OCI-LY1 (cell line): ENCODE results near the gene L3MBTL4.

ENCODE experiments used
- EZH2 ChIP-seq: fragments of 200-600 bp; sonication (generic), shearing (Covaris generic); IDR thresholded peaks from 2 replicates; pipeline ENCODE4 v1.8.0; 2017; ENCODE audit warnings: borderline replicate concordance, mixed run types, mild to moderate bottlenecking, antibody characterized with exemption, low read length, moderate library complexity, mixed read lengths
- TF ChIP-seq, protein P1 (sequence below): fragments of 200-600 bp; sonication (generic), shearing (Covaris generic); IDR thresholded peaks from 2 replicates; pipeline ENCODE4 v1.5.1; 2017; ENCODE audit warnings: mild to moderate bottlenecking, antibody characterized with exemption, low read length, moderate library complexity, mixed read lengths

DNA sequence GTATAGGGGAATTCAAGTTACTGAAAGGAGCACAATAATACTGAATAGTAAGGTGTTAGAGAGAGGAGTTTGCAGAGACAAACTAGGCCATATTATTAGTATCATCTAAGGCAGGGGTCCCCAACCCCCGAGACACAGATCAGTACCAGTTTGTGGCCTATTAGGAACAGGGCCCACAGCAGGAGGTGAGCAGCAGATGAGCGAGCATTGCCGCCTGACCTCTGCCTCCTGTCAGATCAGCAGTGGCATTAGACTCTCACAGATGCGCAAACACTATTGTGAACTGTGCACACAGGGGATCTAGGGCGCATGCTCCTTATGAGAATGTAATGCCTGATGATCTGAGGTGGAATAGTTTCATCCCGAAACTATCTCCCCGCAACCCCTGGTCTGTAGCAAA lies 477.6 kb downstream of the L3MBTL4 start:
- TF ChIP-seq, protein P1, sequence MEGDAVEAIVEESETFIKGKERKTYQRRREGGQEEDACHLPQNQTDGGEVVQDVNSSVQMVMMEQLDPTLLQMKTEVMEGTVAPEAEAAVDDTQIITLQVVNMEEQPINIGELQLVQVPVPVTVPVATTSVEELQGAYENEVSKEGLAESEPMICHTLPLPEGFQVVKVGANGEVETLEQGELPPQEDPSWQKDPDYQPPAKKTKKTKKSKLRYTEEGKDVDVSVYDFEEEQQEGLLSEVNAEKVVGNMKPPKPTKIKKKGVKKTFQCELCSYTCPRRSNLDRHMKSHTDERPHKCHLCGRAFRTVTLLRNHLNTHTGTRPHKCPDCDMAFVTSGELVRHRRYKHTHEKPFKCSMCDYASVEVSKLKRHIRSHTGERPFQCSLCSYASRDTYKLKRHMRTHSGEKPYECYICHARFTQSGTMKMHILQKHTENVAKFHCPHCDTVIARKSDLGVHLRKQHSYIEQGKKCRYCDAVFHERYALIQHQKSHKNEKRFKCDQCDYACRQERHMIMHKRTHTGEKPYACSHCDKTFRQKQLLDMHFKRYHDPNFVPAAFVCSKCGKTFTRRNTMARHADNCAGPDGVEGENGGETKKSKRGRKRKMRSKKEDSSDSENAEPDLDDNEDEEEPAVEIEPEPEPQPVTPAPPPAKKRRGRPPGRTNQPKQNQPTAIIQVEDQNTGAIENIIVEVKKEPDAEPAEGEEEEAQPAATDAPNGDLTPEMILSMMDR = no peak
- no peak for TF ChIP-seq EZH2
